NCI-H510A (cell line): ENCODE results near the gene PLPP3.

ENCODE experiments used
- DNase-seq: peaks from one replicate; lab custom pipeline; 2025; lab: John Stamatoyannopoulos, UW

The PLPP3 gene

GRCh38 chr1:56495538-56495937 is 83.8 kb downstream of the PLPP3 start:
- no peak for DNase-seq

- no peak for DNase-seq
Observed at GRCh38 chr1:56494306-56494705, 85.1 kb downstream of the PLPP3 start.

DNA sequence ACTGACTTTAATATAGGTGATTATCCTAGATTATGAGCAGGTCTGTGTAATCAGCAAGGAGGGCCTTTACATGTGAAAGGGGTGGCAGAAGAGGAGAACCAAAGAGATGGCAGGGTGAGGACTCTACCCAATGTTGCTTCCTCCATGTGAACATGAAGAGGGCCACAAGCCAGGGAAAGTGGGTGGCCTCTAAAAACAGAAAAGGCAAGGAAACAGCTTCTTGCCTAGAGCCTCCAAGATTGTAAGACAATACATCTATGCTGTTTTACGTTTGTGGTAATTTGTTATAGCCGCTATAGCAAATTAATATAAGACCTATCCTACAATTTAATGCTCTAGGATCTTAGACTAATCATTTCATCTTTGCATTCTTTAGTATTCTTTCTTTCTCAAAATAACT is 85.5 kb downstream of the PLPP3 start:
- DNase-seq = no peak

GRCh38 chr1:56491441-56491840 is 87.9 kb downstream of the PLPP3 start:
- no peak for DNase-seq

DNA sequence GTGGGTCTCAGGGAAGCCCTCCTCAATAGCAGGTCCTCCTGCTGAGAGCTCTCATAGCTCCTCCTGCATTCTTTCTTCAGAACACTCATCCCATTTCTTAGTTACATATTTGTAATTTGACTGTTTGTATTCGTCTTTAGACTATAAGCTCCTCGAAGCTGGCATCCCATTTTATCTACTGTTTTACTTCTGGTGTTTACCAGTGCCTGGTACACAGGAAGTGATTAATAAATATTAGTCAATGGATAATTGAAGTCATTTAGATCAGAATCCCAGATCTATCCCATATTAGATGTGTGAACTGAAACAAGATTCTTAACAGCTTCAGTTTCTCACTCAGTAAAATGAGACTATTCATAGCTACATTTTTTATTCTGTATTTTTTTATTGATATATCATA is 88.7 kb downstream of the PLPP3 start:
- no peak for DNase-seq

- DNase-seq = no peak
Observed at GRCh38 chr1:56489695-56490094, 89.7 kb downstream of the PLPP3 start.

GRCh38 chr1:56484695-56485094 is 94.7 kb downstream of the PLPP3 start:
- DNase-seq = no peak

GRCh38 chr1:56483104-56483503 is 96.3 kb downstream of the PLPP3 start:
- DNase-seq = no peak

GRCh38 chr1:56482486-56482885 is 96.9 kb downstream of the PLPP3 start:
- no peak for DNase-seq

DNA sequence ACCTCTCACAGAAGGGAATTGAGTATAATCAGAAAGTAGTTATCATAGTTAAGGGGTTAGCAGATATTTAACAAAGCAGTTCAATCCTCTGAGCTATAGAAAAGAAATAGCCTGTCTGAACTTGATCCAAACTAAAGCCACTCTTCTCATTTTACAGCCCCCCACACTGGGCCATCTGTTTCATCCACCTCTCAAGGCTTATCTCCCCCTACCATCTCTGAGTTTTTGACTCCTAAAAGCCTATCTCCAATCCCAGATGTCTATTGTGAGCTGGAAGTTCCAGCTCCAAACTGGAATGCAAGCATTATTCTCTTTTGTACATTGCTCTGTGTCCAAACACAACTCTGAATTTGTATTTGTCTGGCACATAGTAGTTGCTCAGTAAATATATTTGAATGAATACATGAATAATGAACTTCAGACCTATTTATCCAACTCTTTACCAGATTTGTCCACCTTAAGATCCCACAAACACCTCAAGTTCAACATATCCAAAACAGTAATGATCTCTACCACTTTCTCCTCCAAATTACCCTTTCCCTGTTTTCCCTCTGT is 98.1 kb downstream of the PLPP3 start:
- DNase-seq = no peak

DNA sequence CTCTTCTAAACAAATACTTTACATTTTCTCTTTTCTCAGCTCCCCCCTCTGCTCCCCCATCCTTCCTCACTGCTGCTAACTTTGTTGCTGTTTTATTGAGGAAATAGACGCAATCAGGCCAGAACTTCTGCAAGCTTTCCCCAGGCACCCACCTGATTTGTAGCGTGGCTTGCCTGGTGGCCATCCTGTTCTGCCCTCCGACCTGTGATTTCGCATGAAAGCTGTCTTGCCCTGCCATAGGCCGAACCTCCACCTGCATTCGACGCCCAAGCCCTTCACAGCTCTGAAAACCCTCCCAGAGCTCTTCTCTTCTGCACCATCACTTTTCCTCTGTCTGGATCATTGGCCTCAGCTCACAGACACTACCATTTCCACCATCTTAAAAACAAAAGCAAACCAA is 100.6 kb downstream of the PLPP3 start:
- DNase-seq = no peak

GRCh38 chr1:56477164-56478111 is 101.9 kb downstream of the PLPP3 start:
- DNase-seq = peak; percentile 26

DNA sequence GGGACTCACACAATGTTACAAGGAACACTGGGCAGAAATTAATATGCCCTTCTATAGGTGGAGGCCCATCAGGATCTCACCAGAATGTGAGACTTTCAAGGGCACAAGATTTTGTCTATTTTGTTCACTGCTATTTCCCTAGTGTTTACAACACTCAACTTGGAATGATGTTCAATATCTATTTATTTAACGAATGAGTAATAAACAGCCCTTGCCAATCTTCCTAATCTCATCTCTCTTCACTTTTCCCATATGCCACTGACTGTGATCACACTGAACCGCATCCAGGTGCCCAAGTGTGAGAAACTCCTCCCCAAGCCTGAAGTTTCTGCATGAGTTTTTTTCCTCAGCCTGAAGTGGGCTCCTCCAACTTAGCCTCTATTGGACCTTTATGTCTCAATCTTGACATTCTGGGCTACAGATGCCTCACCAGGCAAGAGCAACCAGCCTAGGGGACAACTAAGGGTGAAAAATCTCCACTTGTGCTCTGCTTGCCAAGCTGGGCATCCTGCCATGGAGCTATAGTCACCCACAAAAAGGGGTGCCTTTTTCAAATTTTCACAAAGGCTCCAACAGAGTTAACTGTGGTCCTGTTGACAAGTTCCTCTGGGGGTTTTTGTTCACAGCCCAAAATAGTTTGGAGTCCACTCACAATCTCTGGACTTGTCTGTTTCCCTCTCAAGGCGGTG is 105.6 kb downstream of the PLPP3 start:
- no peak for DNase-seq

DNA sequence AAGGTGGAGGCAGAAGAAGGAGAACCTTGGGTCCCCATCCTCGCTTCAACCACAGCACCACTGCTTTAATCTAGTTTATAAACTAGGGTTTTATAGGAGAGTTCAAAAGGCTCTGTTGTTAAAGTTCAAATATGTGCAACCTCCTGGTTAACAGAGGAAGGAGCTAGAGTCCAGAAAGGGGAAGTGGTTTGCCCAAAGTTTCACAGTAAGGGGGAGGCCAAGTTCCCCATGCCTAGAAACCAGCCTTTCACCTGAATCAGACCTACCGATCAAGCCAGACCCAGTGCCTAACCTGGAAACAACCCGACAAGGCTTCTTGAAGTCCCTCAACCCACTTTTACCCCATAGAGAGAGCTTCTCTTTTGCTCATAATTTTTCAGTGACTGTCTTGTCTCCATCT is 106.5 kb downstream of the PLPP3 start:
- no peak for DNase-seq

DNA sequence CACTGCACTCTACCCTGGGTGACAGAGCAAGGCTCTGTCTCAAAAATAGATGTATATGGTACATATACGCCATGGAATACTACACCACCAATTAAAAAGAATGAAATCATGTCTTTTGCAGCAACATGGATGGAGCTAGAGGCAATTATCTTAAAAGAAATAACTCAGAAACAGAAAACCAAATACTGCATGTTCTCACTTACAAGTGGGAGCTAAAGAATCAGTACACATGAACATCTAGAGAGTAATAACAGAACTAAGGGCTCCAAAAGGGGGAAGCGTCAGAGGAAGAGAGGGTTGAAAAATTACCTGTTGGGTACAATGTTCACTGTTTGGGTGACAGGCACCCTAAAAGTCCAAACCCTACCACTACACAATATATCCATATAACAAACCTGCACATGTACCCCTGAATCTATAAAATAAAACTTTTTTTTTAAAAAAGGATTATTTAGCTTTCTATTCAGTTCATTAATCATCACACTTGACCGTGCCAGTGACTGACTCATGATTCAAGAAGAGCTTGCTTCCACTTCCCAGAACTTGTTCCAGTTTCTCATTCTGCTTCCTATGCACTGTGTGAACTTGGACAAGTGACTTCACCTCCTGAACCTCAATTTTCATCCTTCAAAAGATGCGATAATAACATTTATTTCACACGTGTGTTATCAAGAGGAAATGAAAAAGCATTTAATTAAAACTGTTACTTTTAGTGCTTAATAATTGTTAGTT is 109.6 kb downstream of the PLPP3 start:
- no peak for DNase-seq

GRCh38 chr1:56468518-56468917 is 110.8 kb downstream of the PLPP3 start:
- no peak for DNase-seq

GRCh38 chr1:56466538-56466937 is 112.8 kb downstream of the PLPP3 start:
- DNase-seq = no peak

DNA sequence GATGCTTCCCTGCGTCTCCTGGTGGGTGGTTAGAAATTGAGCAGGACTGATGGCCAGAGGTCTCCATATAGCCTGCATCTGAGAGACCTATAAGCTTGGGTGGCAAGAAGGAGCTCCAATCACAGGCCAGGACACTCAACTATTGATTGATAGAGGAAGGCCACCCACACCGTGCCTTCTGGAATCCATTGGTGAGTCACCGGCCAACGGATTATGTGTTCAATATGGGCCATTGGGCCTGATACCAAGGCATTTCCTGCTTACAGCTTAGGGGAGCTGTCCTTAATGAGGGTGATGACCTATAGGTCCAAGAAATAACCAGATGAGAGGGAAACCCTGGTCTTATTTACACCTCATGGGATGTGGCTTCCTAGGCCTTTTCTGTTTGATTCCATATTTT is 115.1 kb downstream of the PLPP3 start:
- no peak for DNase-seq

GRCh38 chr1:56463376-56463775 is 116.0 kb downstream of the PLPP3 start:
- DNase-seq = no peak

- no peak for DNase-seq
Observed at GRCh38 chr1:56462209-56462608, 117.2 kb downstream of the PLPP3 start.

DNA sequence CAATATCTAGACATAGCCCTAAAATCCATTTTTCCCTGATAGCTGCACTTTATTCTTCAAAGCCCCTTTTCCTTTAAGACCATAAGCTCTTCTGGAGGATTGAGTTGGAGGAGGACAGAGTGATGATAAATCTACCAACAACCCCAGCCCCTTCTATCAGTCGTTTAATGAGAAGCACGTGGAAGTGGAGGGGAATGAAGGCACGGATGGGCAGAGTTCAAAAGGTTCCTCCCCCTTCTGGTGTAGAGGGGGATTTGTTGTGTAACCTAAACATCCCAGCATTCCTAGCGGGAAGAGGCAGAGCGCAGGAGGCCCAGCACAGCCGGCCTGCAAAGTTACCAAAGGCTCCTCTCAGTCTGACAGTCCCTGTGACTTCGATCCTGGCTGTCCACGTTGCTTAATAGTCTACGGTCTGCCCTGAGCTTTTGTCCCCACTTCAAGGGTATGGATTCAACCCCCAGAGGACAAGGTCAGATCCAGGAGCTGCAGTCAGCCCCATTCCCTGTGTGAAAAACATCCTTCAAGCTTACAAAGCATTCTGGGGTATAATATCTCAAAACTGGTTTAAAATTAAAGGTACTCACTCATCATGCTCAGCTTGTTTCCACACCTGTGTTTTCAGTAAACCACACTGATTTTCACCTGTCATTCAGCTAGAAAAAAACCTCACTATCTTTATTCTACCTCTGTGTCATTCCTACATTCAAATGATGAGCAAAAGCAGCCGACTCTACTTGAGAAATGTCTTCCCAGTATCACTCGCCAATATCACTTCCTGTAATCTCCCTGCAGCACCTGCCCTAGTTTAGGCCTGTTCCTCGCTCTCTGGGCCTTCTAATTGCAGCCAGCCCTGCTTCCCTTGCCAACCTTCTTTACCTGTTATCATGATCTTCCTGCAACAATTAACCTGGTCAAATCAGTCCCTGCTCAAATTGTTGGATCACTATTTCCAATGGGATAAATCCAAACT is 117.9 kb downstream of the PLPP3 start:
- no peak for DNase-seq
